ENCODE data around the gene KCNA10. TPM values are rescaled to one million over a fixed set of nuclear protein-coding genes. Genes with fewer than 3 reads are reported as not detected.

KCNA10 gene
- total RNA-seq, 1 experiment from 2014 or later = not detected

GRCh38 chr1:110489973-110490542 is 28.9 kb downstream of the KCNA10 start:
- Histone ChIP-seq H3K27ac (ENCODE audit: insufficient read length, low read depth, low read length) (no peak overlapping the region), H3K14ac (ENCODE audit: insufficient read depth, low read length) (no peak overlapping the region), H3K79me1 (ENCODE audit: insufficient read depth, low read depth, low read length, poor library complexity, severe bottlenecking) (no peaks in the 10 kb centered on the region), H3K18ac (ENCODE audit: insufficient read length, low read depth, low read length) (no peak overlapping the region), H2BK12ac (ENCODE audit: insufficient read length, low read depth, low read length) (no peak overlapping the region), H4K8ac (replicated peaks; ENCODE audit: insufficient read length, low read depth, low read length) (no peak overlapping the region), H3K9me3 (ENCODE audit: control insufficient read depth, low read depth, low read length) (no peaks in the 10 kb centered on the region), H4K91ac (ENCODE audit: insufficient read length, low read depth, low read length) (no peak overlapping the region), H2AFZ (ENCODE audit: low read length) (no peak overlapping the region), H3K4ac (ENCODE audit: low read depth, low read length) (no peak overlapping the region), H3T11ph (ENCODE audit: low read length) (no peak overlapping the region), H3K23me2 (ENCODE audit: insufficient read length, low read depth, low read length, poor library complexity, severe bottlenecking) (no peaks in the 10 kb centered on the region), H2BK120ac (ENCODE audit: low read depth, low read length, poor library complexity, severe bottlenecking) (no peak overlapping the region), H2BK20ac (ENCODE audit: low read depth, low read length, poor library complexity, severe bottlenecking) (no peak overlapping the region), H3K9ac (ENCODE audit: extremely low read depth, insufficient read length, low read length) (no peak overlapping the region), H3K27me3 (ENCODE audit: insufficient read depth, low read length) (no peaks in the 10 kb centered on the region), H3K56ac (ENCODE audit: insufficient read length, low read depth, low read length) (no peak overlapping the region), H2AK5ac (ENCODE audit: insufficient read length, low read length) (no peak overlapping the region), H4K20me1 (ENCODE audit: control insufficient read depth, insufficient read depth, insufficient read length) (no peaks in the 10 kb centered on the region), H3K79me2 (ENCODE audit: insufficient read depth, low read length) (no peaks in the 10 kb centered on the region), H3K4me1 (ENCODE audit: insufficient read depth, low read length) (peaks cover 2% of the 10 kb centered on the region; the same call in 1 of the 2 replicates), H2BK15ac (ENCODE audit: low read depth, low read length) (no peak overlapping the region), H3K4me2 (ENCODE audit: insufficient read depth, insufficient read length, low read length) (no peak overlapping the region), H4K5ac (ENCODE audit: insufficient read length, low read depth, low read length) (no peak overlapping the region), H3K23ac (ENCODE audit: insufficient read length, low read depth, low read length) (no peak overlapping the region), H2BK5ac (ENCODE audit: insufficient read length, low read length) (no peak overlapping the region)
- Mint-ChIP-seq H3K4me3 (no peak overlapping the region), H3K9me3 (no peaks in the 10 kb centered on the region), H3K27me3 (ENCODE audit: low read depth) (peaks cover 20% of the 10 kb centered on the region), H3K27ac (no peak overlapping the region), H3K36me3 (ENCODE audit: insufficient read depth in 1 of 3, low read depth in 3 of 3) (no peaks in the 10 kb centered on the region; a peak in 1 of 7 replicates), H3K4me1 (peaks cover 27 to 29% of the 10 kb centered on the region in 2 experiments)
- DNase-seq = no peak
- no CpG with 5 or more reads among the region's 14 CpGs for WGBS (ENCODE audit: extremely low coverage, insufficient read length, low lambda C conversion rate)
- TF ChIP-seq CTCF (conservative IDR thresholded peaks at IDR 0.05) = no peak

Measured in H9 (cell line).